Brain microvascular endothelial cell (primary cell): ENCODE data around the gene TEPSIN.

ENCODE experiments used
- DNase-seq: peaks from one replicate; pipeline ENCODE4 v3.0.0-alpha.2; 2020
- H3K27ac ChIP-seq: fragments of 250-450 bp; sonication (Bioruptor Pico); 2 replicates; pipeline ENCODE4 v1.5.1; 2020; ENCODE audit warnings: mild to moderate bottlenecking, moderate library complexity
- H3K27me3 ChIP-seq: fragments of 250-450 bp; sonication (Bioruptor Pico); replicated peaks from 2 replicates; pipeline ENCODE4 v1.5.1; 2020; ENCODE audit warnings: mild to moderate bottlenecking
- H3K36me3 ChIP-seq: fragments of 250-450 bp; sonication (Bioruptor Pico); replicated peaks from 2 replicates; pipeline ENCODE4 v1.5.1; 2020; ENCODE audit warnings: mild to moderate bottlenecking
- H3K4me3 ChIP-seq: 2 replicates; pipeline ENCODE4 v1.5.1; 2011; ENCODE audit warnings: low read depth, mild to moderate bottlenecking, control low read depth, low read length, moderate library complexity
- CTCF ChIP-seq: IDR thresholded peaks from 2 replicates; pipeline ENCODE4 v1.5.1; 2011; ENCODE audit warnings: low read depth, mild to moderate bottlenecking, moderate library complexity, low read length, control low read depth, inconsistent platforms; ENCODE audit errors: missing control alignments
- in situ Hi-C: cut with HindIII; loops from 2 replicates; pipeline ENCODE4 v1.10.0; 2017; ENCODE audit warnings: low sequenced_read_pairs, low pct_ligation_motif_present

The TEPSIN gene

GRCh38 chr17:81221371-81221841 lies 17.4 kb downstream of the TEPSIN start:
- Histone ChIP-seq H3K27me3 (no peaks in the 10 kb centered on the region), H3K4me3 (peak overlapping the region; percentile 76), H3K36me3 (no peaks in the 10 kb centered on the region), H3K27ac (no peak overlapping the region)
- in situ Hi-C loops, result no loop called here
- DNase-seq, result no peak
- no peak for TF ChIP-seq CTCF

- Histone ChIP-seq H3K4me3 (no peak overlapping the region), H3K27me3 (no peaks in the 10 kb centered on the region), H3K36me3 (no peaks in the 10 kb centered on the region), H3K27ac (no peak overlapping the region)
- in situ Hi-C loops, result no loop called here
- TF ChIP-seq CTCF, result no peak
- DNase-seq, result no peak
These were observed 19.2 kb downstream of the TEPSIN start for GRCh38 chr17:81219476-81220180.

DNA sequence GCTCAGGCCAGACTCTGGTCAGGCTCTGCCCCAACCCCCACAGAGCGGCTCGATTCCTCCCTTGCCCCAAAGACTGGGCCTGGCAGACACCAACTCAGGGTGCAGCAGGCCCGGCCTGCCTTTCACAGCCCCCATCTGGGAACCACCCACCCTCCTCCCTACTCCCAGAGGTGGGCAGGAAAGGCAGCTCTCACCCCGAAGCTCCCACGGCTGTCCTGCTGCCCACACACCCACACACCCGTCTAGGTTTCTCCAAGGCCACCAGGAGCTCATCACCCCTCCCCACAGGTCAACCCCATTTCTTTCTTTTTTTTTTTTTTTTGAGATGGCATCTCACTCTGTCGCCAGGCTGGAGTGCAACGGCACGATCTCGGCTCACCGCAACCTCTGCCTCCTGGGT lies 19.9 kb downstream of the TEPSIN start:
- Histone ChIP-seq H3K27me3 (no peaks in the 10 kb centered on the region), H3K4me3 (no peak overlapping the region), H3K36me3 (no peaks in the 10 kb centered on the region), H3K27ac (no peak overlapping the region)
- DNase-seq, result no peak
- no peak for TF ChIP-seq CTCF
- in situ Hi-C loops, result no loop called here

GRCh38 chr17:81218459-81218858 lies 20.4 kb downstream of the TEPSIN start:
- Histone ChIP-seq H3K27me3 (no peaks in the 10 kb centered on the region), H3K27ac (no peak overlapping the region), H3K36me3 (no peaks in the 10 kb centered on the region), H3K4me3 (no peak overlapping the region)
- no peak for TF ChIP-seq CTCF
- DNase-seq, result no peak
- in situ Hi-C loops, result no loop called here

GRCh38 chr17:81217491-81217890 lies 21.4 kb downstream of the TEPSIN start:
- Histone ChIP-seq H3K27ac (no peak overlapping the region), H3K4me3 (no peak overlapping the region), H3K36me3 (no peaks in the 10 kb centered on the region), H3K27me3 (no peaks in the 10 kb centered on the region)
- no peak for DNase-seq
- no peak for TF ChIP-seq CTCF
- in situ Hi-C loops, result no loop called here

- in situ Hi-C loops, result no loop called here
- no peak overlapping the region for H3K4me3 ChIP-seq
- TF ChIP-seq CTCF, result no peak
- no peaks in the 10 kb centered on the region for H3K27me3 ChIP-seq
- no peak overlapping the region for H3K27ac ChIP-seq
- no peak for DNase-seq
- no peaks in the 10 kb centered on the region for H3K36me3 ChIP-seq
These were observed 24.9 kb downstream of the TEPSIN start for GRCh38 chr17:81213978-81214377.
